GM06990 (cell line): ENCODE data around the gene PBX1.

ENCODE experiments used
- DNase-seq: peaks from one replicate; pipeline ENCODE4 v3.0.0-alpha.2; 2011; ENCODE audit not compliant: insufficient read length; ENCODE audit errors: extremely low read depth
- H3K27me3 ChIP-seq: replicated peaks from 2 replicates; pipeline ENCODE4 v1.6.0; 2011; ENCODE audit warnings: low read length; ENCODE audit not compliant: control insufficient read depth, insufficient read depth
- H3K36me3 ChIP-seq: 2 replicates; pipeline ENCODE4 v1.5.1; 2011; ENCODE audit warnings: low read length; ENCODE audit not compliant: control insufficient read depth, insufficient read depth
- H3K4me3 ChIP-seq: replicated peaks from 2 replicates; pipeline ENCODE4 v1.5.1; 2011; ENCODE audit warnings: low read depth, mild to moderate bottlenecking, control low read depth, low read length
- TF ChIP-seq, protein P1 (sequence below): IDR thresholded peaks from 2 replicates; pipeline ENCODE4 v1.5.1; 2011; ENCODE audit warnings: low read length, control low read depth, mild to moderate bottlenecking, inconsistent platforms; ENCODE audit not compliant: insufficient read depth, poor library complexity, severe bottlenecking

PBX1 gene

GRCh38 chr1:164821648-164822047, 262.7 kb downstream of the PBX1 start:
- Histone ChIP-seq H3K36me3 (no peaks in the 10 kb centered on the region), H3K27me3 (no peaks in the 10 kb centered on the region; the same call in 1 of the 2 replicates), H3K4me3 (no peak overlapping the region)
- TF ChIP-seq, protein P1, sequence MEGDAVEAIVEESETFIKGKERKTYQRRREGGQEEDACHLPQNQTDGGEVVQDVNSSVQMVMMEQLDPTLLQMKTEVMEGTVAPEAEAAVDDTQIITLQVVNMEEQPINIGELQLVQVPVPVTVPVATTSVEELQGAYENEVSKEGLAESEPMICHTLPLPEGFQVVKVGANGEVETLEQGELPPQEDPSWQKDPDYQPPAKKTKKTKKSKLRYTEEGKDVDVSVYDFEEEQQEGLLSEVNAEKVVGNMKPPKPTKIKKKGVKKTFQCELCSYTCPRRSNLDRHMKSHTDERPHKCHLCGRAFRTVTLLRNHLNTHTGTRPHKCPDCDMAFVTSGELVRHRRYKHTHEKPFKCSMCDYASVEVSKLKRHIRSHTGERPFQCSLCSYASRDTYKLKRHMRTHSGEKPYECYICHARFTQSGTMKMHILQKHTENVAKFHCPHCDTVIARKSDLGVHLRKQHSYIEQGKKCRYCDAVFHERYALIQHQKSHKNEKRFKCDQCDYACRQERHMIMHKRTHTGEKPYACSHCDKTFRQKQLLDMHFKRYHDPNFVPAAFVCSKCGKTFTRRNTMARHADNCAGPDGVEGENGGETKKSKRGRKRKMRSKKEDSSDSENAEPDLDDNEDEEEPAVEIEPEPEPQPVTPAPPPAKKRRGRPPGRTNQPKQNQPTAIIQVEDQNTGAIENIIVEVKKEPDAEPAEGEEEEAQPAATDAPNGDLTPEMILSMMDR, result no peak
- no peak for DNase-seq

DNA sequence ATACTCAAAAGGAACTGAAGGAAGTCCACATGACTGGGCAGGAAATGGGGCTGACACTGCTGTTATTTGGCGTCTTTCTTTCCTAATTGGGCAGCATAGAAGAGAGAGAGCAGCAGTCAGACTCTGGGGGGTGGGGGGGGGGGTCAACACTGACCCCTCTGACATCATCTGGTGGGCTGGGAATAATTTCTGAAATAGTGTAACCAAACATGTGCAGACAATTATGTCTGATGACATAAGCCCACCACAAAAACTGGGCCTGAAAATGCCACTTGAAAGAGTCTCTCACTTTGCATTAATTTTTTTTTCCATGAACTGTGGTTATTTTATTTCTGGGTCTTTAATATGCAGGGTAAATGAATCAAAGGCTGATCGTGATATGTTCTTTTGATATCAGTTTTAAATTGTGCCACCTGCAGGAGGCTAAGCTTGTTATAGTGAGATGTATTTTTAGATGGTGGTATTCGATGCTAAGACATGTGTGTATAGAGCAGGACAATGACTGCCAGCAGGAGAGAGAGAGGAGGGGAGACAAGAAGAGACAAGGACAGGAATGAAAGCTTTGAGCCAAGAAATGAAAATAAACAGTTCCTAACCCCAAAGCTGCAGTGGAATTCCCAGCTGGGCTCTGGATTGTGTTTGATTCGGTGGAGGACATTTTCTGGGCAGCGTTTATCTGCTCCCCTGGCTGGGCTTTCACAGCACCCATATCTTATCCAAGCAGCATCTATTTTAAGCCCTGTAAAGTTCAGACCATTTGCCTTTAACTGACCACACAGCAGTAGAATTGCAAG, 264.7 kb downstream of the PBX1 start:
- TF ChIP-seq, protein P1, result no peak
- Histone ChIP-seq H3K36me3 (no peaks in the 10 kb centered on the region), H3K4me3 (no peak overlapping the region), H3K27me3 (no peaks in the 10 kb centered on the region; the same call in 1 of the 2 replicates)
- DNase-seq, result no peak

DNA sequence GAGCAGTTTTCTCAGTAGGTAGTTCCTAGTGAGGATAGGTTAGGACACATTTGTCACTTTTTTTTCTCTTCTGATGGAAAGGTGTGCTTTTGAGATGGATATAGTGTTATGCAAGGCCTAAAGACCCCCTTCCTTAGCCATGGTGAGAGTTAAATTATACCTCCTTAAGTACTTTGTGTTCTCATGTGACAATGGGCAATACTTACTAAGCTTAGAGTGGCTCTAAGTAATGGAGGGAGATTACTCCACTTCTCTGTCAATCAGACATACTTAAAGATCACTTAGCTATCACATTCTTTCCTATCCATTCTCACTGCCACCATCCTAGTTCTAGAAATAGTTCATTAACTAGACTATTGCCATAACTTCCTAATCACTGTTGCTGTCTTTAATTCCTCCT, 265.6 kb downstream of the PBX1 start:
- Histone ChIP-seq H3K36me3 (no peaks in the 10 kb centered on the region), H3K4me3 (no peak overlapping the region), H3K27me3 (no peaks in the 10 kb centered on the region; the same call in 1 of the 2 replicates)
- DNase-seq, result no peak
- TF ChIP-seq, protein P1, result no peak

DNA sequence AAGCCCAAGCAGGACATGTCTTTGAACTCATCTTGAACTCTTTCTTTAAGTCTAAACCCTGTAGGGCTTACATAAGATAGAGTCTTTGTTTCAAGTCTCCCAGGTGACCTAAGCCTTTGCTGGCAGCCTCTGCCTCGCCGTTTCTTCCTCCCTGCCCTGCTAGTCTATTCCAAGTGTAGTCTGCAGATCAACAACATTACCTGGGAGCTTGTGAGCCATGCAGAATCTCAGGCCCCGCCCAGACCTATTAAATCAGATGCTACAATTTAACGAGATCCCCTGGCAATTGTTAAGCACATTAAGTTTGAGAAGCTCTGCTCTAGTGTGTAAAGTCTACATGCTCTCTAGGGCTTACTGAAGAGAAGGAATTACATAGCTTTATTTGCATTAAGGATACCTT, 271.6 kb downstream of the PBX1 start:
- no peaks in the 10 kb centered on the region for H3K36me3 ChIP-seq
- TF ChIP-seq, protein P1, result no peak

GRCh38 chr1:164834641-164835040, 275.7 kb downstream of the PBX1 start:
- Histone ChIP-seq H3K4me3 (no peak overlapping the region), H3K27me3 (no peaks in the 10 kb centered on the region), H3K36me3 (no peaks in the 10 kb centered on the region)
- no peak for DNase-seq
- TF ChIP-seq, protein P1, result no peak

More for the DNA sequence above, 271.6 kb downstream of the PBX1 start:
- DNase-seq, result no peak
- H3K4me3 ChIP-seq, result no peak overlapping the region
- no peaks in the 10 kb centered on the region for H3K27me3 ChIP-seq
